ENCODE results near the gene LZTS2.

The LZTS2 gene

DNA sequence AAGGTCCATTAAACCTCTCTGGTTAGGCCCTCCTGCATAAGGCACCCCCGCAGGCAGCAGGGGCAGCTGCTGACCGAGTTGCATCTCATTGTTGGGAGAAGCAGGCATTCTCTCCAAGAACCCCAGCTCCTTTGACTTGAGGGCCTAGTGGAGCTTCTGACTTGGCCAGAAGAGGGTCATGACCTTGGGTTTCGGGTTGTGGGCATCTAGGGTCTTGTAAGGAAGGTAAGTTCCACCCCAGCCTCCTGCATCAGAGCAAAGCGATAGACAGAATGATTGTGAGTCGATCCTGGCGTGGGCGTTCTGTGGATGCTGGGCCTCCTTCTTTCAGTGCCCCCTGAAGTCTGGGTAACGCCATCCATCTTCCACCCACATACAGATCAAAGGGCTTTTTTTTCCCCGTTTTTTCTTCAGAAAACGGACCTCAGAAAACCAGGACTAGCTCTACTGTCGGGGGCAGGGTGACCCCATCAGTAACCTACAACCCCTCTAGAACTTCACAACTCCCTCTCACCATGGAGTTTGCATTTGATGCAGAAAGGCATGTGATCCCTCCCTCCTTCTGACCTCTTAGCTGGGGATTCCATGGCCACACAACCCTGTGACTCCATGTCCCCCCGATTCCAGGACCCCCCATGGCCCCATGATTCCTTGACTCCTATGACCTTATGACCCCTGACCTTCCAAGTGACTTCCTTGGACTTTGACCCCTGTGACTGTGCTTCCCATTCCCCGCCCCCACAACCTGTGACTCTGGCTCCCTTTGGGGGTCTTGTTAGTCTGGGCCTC lies 27.3 kb upstream of the LZTS2 start:
- TF ChIP-seq GATA2 (IDR thresholded peaks at IDR 0.05; ENCODE audit: low read depth, low read length) (no peak), GATA3 (IDR thresholded peaks at IDR 0.05; ENCODE audit: low read depth, low read length) (no peak)

DNA sequence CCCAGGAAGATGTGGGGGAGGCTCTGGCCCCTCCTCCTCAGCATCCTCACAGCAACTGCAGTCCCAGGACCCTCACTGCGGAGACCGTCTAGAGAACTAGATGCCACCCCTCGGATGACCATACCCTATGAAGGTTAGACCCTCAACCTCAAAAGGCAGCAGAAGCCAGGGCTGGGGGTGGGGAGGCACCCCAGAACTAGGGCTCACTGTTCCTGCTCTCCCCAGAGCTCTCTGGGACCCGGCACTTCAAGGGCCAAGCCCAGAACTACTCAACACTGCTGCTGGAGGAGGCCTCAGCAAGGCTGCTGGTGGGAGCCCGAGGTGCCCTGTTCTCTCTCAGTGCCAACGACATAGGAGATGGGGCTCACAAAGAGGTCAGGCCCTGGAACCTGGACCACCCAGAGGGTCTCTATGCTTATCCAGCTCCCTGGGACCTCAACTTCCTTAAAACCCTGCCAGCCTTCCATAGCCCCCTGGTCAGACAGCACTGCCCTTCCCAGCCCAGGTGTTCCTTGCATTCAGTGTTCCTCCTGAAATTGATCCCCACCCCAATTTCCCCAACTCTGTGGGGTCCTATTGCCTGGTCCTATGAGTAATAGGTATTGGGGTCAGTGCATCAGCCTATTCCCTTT lies 26.6 kb upstream of the LZTS2 start:
- TF ChIP-seq GATA2 (IDR thresholded peaks at IDR 0.05; ENCODE audit: low read depth, low read length) (no peak), GATA3 (IDR thresholded peaks at IDR 0.05; ENCODE audit: low read depth, low read length) (no peak)

DNA sequence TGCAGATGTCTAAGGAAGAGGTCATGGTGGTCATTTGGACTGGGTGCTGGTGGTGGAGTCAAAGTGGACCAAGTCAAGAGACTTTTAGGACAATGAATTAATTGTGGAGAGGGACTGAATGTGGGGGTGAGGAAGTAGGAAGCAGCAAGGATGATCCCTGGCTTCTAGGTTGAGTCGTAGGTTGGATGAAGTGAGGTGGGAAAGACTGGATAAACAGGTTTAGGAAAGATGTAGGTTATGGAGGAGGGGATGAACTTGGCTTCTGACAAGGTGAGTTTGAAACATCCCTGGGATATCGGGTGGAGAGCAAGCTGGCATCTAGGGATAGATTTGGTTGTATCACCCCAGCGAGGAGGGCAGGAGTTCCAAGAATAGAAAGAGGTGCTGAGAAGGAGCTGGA lies 22.7 kb upstream of the LZTS2 start:
- TF ChIP-seq GATA3 (IDR thresholded peaks at IDR 0.05; ENCODE audit: low read depth, low read length) (no peak), GATA2 (IDR thresholded peaks at IDR 0.05; ENCODE audit: low read depth, low read length) (no peak)

DNA sequence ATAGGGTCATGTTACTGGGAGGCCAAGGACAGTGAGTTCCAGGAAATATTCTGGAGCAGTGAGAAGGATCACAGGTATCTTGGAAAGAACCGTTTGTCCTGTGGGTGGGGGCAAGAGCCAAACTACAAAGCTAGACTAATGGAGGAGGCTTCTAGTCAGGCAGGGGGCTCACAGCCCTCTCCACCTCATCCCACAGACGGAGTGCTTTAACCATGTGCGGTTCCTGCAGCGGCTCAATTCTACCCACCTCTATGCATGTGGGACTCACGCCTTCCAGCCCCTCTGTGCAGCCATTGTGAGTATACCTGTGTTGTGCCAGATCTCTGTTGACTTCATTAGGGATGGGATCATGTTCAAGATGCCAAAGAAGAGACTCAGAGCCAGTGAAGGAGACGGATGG lies 22.2 kb upstream of the LZTS2 start:
- TF ChIP-seq GATA2 (IDR thresholded peaks at IDR 0.05; ENCODE audit: low read depth, low read length) (no peak), GATA3 (IDR thresholded peaks at IDR 0.05; ENCODE audit: low read depth, low read length) (no peak)

DNA sequence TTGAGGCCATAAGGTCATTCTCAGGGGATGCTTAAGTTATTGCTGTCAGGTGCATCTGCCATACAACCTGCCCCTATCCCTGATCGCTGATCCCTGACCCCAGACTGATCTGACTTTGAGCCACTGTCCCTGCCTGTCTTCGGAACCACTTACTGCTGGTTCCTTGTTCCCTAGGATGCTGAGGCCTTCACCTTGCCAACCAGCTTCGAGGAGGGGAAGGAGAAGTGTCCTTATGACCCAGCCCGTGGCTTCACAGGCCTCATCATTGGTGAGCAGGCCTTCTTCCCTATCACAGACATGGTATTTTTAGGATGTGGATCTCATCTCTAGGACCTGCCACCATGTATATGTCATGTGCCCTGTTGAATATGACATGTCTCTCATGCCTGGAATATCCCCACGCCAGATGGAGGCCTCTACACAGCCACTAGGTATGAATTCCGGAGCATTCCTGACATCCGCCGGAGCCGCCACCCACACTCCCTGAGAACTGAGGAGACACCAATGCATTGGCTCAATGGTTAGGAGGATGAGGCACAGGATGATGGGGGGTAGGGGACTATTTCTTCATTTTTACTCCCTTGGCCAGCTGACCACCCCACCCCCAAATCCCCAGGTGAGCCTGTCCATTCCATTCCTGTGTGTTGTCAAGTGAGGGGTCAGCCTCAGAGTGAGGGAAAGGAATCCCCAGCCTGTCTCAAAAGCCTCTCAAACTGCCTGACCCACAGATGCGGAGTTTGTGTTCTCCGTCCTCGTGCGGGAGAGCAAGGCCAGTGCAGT lies 21.3 kb upstream of the LZTS2 start:
- TF ChIP-seq GATA2 (IDR thresholded peaks at IDR 0.05; ENCODE audit: low read depth, low read length), result no peak
- TF ChIP-seq GATA3 (IDR thresholded peaks at IDR 0.05; ENCODE audit: low read depth, low read length), result no peak

DNA sequence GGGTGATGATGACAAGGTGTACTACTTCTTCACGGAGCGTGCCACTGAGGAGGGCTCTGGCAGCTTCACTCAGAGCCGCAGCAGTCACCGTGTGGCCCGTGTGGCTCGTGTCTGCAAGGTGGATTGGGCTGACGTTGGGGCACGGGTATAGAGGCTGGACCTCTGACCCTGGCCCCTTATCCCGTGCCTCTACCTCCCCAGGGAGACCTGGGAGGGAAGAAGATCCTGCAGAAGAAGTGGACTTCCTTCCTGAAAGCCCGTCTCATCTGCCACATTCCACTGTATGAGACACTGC lies 20.8 kb upstream of the LZTS2 start:
- TF ChIP-seq GATA2 (IDR thresholded peaks at IDR 0.05; ENCODE audit: low read depth, low read length) (no peak), GATA3 (IDR thresholded peaks at IDR 0.05; ENCODE audit: low read depth, low read length) (no peak)

DNA sequence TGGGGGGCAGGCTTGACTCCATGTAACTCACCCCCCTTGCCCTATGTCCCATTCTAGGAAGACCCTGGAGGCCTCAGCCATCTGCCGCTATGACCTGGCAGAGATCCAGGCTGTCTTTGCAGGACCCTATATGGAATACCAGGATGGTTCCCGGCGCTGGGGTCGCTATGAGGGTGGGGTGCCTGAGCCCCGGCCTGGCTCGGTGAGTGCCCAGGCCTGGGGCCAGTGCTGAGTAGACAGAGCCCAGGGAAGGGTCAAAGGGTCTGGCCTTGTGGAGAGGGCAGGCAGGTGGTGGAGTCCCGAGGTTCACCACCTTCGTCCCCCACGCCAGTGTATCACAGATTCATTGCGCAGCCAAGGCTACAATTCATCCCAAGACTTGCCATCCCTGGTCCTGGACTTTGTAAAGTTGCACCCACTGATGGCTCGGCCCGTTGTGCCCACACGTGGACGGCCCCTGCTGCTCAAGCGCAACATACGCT lies 19.8 kb upstream of the LZTS2 start:
- TF ChIP-seq GATA3 (IDR thresholded peaks at IDR 0.05; ENCODE audit: low read depth, low read length) (no peak), GATA2 (IDR thresholded peaks at IDR 0.05; ENCODE audit: low read depth, low read length) (no peak)

DNA sequence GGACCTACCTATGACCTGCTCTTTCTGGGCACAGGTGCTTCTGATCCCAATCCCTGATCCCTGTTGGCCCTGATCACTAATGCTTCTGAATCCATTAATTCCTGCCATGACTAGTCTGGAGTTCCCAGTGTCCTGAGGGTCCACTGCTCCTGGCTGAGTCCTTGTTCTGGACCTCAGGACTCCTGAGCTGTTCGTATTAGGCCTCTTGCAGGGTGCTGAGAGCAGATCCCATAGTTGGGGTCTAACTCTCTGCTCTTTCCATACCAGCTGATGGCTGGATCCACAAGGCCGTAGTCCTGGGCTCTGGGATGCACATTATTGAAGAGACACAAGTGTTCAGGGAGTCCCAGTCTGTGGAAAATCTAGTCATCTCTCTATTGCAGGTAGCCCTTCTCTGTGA lies 19.3 kb upstream of the LZTS2 start:
- TF ChIP-seq GATA3 (IDR thresholded peaks at IDR 0.05; ENCODE audit: low read depth, low read length) (no peak), GATA2 (IDR thresholded peaks at IDR 0.05; ENCODE audit: low read depth, low read length) (no peak)

DNA sequence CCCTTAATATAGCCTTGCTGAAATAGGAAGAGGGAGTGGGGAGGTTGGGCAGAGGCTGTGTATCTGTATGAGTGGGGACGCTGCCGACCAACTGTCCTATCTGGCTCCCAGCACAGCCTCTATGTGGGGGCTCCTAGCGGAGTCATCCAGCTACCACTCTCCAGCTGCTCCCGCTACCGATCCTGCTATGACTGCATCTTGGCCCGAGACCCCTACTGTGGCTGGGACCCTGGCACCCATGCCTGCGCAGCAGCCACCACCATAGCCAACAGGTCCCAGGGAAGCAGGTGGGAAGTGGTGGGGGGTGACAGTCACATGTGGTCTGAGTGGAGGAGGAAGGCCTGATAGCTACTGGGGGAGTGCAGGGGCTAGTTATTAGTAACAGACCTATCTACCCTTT lies 18.9 kb upstream of the LZTS2 start:
- TF ChIP-seq GATA2 (IDR thresholded peaks at IDR 0.05; ENCODE audit: low read depth, low read length) (no peak), GATA3 (IDR thresholded peaks at IDR 0.05; ENCODE audit: low read depth, low read length) (no peak)

DNA sequence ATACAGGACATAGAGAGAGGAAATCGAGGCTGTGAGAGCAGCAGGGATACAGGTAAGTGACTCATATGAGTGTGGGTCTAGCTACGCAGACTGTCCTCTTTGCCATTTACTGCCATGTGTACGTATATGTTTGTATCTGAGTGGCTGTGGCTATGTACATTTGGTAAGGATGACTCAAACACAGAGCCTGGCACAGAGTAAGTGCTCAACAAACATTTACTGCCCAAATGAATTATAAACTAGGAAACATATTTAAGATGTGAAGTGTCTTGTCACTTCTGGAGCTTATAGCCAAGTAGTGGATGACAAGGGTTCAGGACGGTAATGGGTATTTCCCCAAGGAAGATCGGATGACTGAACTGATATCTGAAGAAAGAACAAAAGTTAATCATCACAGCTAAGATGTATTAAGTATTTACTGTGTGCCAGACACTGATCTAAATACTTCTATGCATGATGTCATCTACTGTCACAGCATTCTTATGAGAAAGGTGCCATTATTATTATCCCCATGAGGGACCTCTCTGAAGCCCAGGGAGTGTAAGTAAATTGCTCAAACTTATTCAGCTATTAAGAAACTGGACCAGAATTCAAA lies 18.3 kb upstream of the LZTS2 start:
- TF ChIP-seq GATA3 (IDR thresholded peaks at IDR 0.05; ENCODE audit: low read depth, low read length), result no peak

DNA sequence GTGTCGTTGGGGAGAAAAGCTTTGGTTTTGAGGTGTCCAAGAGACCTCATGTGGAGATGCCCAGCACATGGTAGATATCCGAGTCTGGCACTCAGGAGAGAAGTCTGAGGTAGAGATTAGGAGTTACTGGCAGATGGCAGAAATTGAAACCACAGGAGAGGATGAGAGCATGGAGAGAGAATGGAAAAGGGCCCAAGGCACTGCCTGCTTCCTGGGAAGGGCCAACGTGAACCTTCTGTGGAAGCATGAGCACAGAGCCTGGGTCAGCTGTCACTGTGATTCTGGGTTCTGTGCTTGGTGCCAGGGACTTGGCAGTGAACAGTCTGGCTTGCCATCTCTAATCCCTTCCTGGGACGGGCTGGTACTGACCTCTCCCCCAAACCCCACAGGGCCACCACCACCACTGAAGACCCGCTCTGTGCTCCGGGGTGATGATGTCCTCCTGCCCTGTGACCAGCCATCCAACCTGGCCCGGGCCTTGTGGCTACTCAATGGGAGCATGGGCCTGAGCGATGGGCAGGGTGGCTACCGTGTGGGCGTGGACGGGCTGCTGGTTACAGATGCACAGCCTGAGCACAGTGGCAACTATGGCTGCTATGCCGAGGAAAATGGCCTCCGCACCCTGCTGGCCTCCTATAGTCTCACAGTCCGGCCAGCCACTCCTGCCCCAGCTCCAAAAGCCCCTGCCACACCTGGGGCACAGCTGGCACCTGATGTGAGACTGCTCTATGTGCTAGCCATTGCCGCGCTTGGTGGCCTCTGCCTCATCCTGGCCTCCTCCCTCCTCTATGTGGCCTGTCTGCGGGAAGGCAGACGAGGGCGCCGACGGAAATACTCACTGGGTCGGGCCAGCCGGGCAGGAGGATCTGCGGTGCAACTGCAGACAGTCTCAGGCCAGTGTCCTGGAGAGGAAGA lies 16.4 kb upstream of the LZTS2 start:
- TF ChIP-seq GATA3 (IDR thresholded peaks at IDR 0.05; ENCODE audit: low read depth, low read length) (no peak), GATA2 (IDR thresholded peaks at IDR 0.05; ENCODE audit: low read depth, low read length) (no peak)

DNA sequence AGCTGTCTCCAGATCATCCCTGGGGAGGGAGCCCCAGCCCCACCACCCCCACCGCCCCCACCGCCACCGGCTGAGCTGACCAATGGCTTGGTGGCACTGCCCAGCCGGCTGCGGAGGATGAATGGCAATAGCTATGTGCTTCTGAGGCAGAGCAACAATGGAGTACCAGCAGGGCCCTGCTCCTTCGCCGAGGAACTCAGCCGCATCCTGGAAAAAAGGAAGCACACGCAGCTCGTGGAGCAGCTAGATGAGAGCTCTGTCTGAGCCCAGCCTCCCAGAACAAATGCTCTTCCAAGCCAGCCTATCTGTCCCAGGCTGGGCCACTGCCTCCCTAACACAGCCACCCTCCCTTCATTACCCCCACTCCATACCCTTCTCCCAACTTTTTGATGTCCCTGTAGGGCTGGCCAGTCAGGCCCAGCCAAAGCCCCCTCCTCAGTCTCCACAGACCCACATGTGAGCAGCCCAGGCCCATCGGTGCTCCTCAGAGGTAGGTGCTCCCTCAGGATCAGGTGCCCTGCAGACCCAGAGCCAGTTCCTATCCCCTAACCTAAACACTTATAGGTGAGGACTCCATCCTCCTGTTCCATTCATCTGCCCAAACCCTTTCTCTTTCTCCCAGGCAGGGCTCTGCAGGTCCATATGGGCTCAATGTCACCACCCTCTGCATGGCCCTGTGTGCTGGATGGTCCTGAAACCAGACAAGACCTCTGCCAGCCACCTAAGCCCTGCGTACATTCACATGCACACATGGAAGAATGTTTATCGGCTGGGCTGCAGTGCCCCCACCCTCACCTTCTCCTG lies 15.5 kb upstream of the LZTS2 start:
- TF ChIP-seq GATA2 (IDR thresholded peaks at IDR 0.05; ENCODE audit: low read depth, low read length) (no peak), GATA3 (IDR thresholded peaks at IDR 0.05; ENCODE audit: low read depth, low read length) (no peak)

Measured in SH-SY5Y (cell line).